HepG2 (cell line): ENCODE data around the gene CA9. TPM values are rescaled to one million over a fixed set of nuclear protein-coding genes. Genes with fewer than 3 reads are reported as not detected.

Experiments
- CC2D1A ChIP-seq: sonication (generic); formaldehyde crosslinking; IDR thresholded peaks from 2 replicates; pipeline ENCODE4 v1.8.1; 2023; ENCODE audit warnings: mild to moderate bottlenecking, missing genetic modification reagents
- CENPT ChIP-seq: sonication (generic); formaldehyde crosslinking; IDR thresholded peaks from 2 replicates; pipeline ENCODE4 v1.8.0; 2022; ENCODE audit warnings: low read depth, mild to moderate bottlenecking, moderate library complexity, missing genetic modification reagents
- FOSL2 ChIP-seq: sonication (generic); formaldehyde crosslinking; IDR thresholded peaks from 2 replicates; pipeline ENCODE4 v1.4.0; 2020; ENCODE audit warnings: missing genetic modification reagents
- IRF9 ChIP-seq: sonication (generic); formaldehyde crosslinking; IDR thresholded peaks from 2 replicates; pipeline ENCODE4 v1.8.0; 2022; ENCODE audit warnings: missing genetic modification reagents, mild to moderate bottlenecking, borderline replicate concordance
- KMT2B ChIP-seq: IDR thresholded peaks from 2 replicates; pipeline ENCODE4 v1.6.1; 2016; ENCODE audit warnings: missing genetic modification reagents, missing compliant biosample characterization
- SALL1 ChIP-seq: sonication (generic); formaldehyde crosslinking; IDR thresholded peaks from 2 replicates; pipeline ENCODE4 v1.8.0; 2022; ENCODE audit warnings: mild to moderate bottlenecking, missing genetic modification reagents
- ZBTB8A ChIP-seq: sonication (generic); formaldehyde crosslinking; IDR thresholded peaks from 2 replicates; pipeline ENCODE4 v1.4.0; 2020; ENCODE audit warnings: mild to moderate bottlenecking, low read depth, missing genetic modification reagents, borderline replicate concordance
- ZMYM2 ChIP-seq: sonication (generic); formaldehyde crosslinking; IDR thresholded peaks from 2 replicates; pipeline ENCODE4 v1.8.0; 2022; ENCODE audit warnings: mild to moderate bottlenecking, missing genetic modification reagents
- ZNF33B ChIP-seq: sonication (generic); formaldehyde crosslinking; IDR thresholded peaks from 2 replicates; pipeline ENCODE4 v1.5.1; 2020; ENCODE audit warnings: mild to moderate bottlenecking, missing genetic modification reagents
- ZNF446 ChIP-seq: sonication (generic); formaldehyde crosslinking; IDR thresholded peaks from 2 replicates; pipeline ENCODE4 v1.5.0; 2020; ENCODE audit warnings: mild to moderate bottlenecking, missing genetic modification reagents
- ZNF512B ChIP-seq: sonication (generic); formaldehyde crosslinking; IDR thresholded peaks from 2 replicates; pipeline ENCODE4 v1.5.1; 2020; ENCODE audit warnings: missing genetic modification reagents, mild to moderate bottlenecking, borderline replicate concordance
- ZNF513 ChIP-seq: sonication (generic); formaldehyde crosslinking; conservative IDR thresholded peaks from 2 replicates; pipeline ENCODE4 v1.5.0; 2020; ENCODE audit warnings: missing genetic modification reagents
- polyA plus RNA-seq, 8 experiments: library from polyadenylated mRNA; depleted of rRNA in 3 of 8; stranded (reverse) in 7 of 8; unstranded in 1 of 8; fragments of >200 nt; fragmentation: Illumina TruSeq in 4 of 8; extraction: Trizol in 4 of 8; gene quantifications; 2 replicates each; pipeline versions ENCODE4 v1.2.1 to v1.2.3, GENCODE V29; 2011 to 2016; ENCODE audit warnings: low read depth in 4 of 8, missing spikeins in 1 of 8, mixed read lengths in 1 of 8; ENCODE audit not compliant: insufficient read depth in 1 of 8
- total RNA-seq, 5 experiments: library from RNA; depleted of rRNA; stranded (reverse); fragments of >200 nt; fragmentation: Illumina TruSeq; extraction: Trizol; gene quantifications; 2 replicates each; pipeline ENCODE4 v1.2.3, GENCODE V29; 2016; ENCODE audit warnings: low read depth in 1 of 5

CA9 gene
- total and polyA plus RNA-seq, 2 of the 13 experiments (the other 11 are each of a cell fraction or from before 2014, with no cell fraction given): 0.13 to 152 TPM

- 0 out of 2 replicates have a peak, but pooled peaks have one; percentile 38 for TF ChIP-seq ZNF512B (CRISPR knock-in tag)
- TF ChIP-seq SALL1 (CRISPR knock-in tag): peak; percentile 48; the same call in 1 of the 2 replicates
- peak; percentile 32; the same call in 1 of the 2 replicates for TF ChIP-seq KMT2B (CRISPR knock-in tag)
- TF ChIP-seq CENPT (CRISPR knock-in tag): 0 out of 2 replicates have a peak, but pooled peaks have one; percentile 29
- TF ChIP-seq FOSL2 (CRISPR knock-in tag): peak; percentile 65; the same call in 1 of the 2 replicates
- TF ChIP-seq ZNF513 (CRISPR knock-in tag): no peak
- TF ChIP-seq ZMYM2 (CRISPR knock-in tag): no peak
- 0 out of 2 replicates have a peak, but pooled peaks have one; percentile 18 for TF ChIP-seq IRF9
- no peak for TF ChIP-seq ZNF33B (CRISPR knock-in tag)
- no peak for TF ChIP-seq ZNF446 (CRISPR knock-in tag)
- no peak for TF ChIP-seq CC2D1A (CRISPR knock-in tag)
- no peak for TF ChIP-seq ZBTB8A (CRISPR knock-in tag)
These were observed at the start of gene CA9 (continued) for GRCh38 chr9:35673132-35674024.
